ENCODE results near the gene CDX1.

Gene CDX1

GRCh38 chr5:150203832-150204589 lies 37.4 kb downstream of the CDX1 start:
- no peak for DNase-seq (ENCODE audit: extremely low read depth, low read depth)
- no peak for TF ChIP-seq CTCF (IDR thresholded peaks at IDR 0.05; ENCODE audit: low read depth, low read length, missing control alignments)
- H3K4me3 ChIP-seq (replicated peaks; ENCODE audit: low read depth, low read length): no peak overlapping the region

- no peak for DNase-seq (ENCODE audit: extremely low read depth, low read depth)
- TF ChIP-seq CTCF (IDR thresholded peaks at IDR 0.05; ENCODE audit: low read depth, low read length, missing control alignments): no peak
- H3K4me3 ChIP-seq (replicated peaks; ENCODE audit: low read depth, low read length): no peak overlapping the region
Observed at GRCh38 chr5:150204590-150204960, 38.0 kb downstream of the CDX1 start.

- no peak for DNase-seq (ENCODE audit: extremely low read depth, low read depth)
- no peak overlapping the region for H3K4me3 ChIP-seq (replicated peaks; ENCODE audit: low read depth, low read length)
- TF ChIP-seq CTCF (IDR thresholded peaks at IDR 0.05; ENCODE audit: low read depth, low read length, missing control alignments): no peak
Observed at GRCh38 chr5:150206098-150206778, 39.7 kb downstream of the CDX1 start.

DNA sequence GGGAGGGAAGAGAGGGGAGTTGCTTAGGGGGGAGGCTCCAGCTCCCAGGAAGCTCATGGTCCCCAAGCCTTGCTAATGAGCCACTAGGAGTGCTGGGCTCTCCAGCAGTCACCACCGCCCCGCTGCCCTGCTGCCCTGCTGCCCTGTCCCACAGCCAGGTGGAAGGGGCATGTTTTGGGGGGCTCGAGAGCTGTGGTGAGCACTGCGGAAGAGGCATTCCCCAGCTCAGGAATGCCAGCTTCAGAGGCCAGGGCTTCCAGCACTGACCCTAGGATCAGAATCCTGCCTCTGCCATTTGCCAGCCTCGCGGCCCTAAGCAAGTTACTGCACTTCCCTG lies 40.2 kb downstream of the CDX1 start:
- no peak for DNase-seq (ENCODE audit: extremely low read depth, low read depth)
- no peak for TF ChIP-seq CTCF (IDR thresholded peaks at IDR 0.05; ENCODE audit: low read depth, low read length, missing control alignments)

GRCh38 chr5:150208187-150209098 lies 41.9 kb downstream of the CDX1 start:
- no peak for TF ChIP-seq CTCF (IDR thresholded peaks at IDR 0.05; ENCODE audit: low read depth, low read length, missing control alignments)
- no peak for DNase-seq (ENCODE audit: extremely low read depth, low read depth)
- no peak overlapping the region for H3K4me3 ChIP-seq (replicated peaks; ENCODE audit: low read depth, low read length)

More for the DNA sequence above, 40.2 kb downstream of the CDX1 start:
- H3K4me3 ChIP-seq (replicated peaks; ENCODE audit: low read depth, low read length): no peak overlapping the region

- H3K4me3 ChIP-seq (replicated peaks; ENCODE audit: low read depth, low read length): no peak overlapping the region
- no peak for TF ChIP-seq CTCF (IDR thresholded peaks at IDR 0.05; ENCODE audit: low read depth, low read length, missing control alignments)
Observed at GRCh38 chr5:150209099-150209635, 42.6 kb downstream of the CDX1 start.

More at GRCh38 chr5:150209099-150209635, 42.6 kb downstream of the CDX1 start:
- no peak for DNase-seq (ENCODE audit: extremely low read depth, low read depth)

Measured in HFF-Myc (cell line).